GM12864 (cell line): ENCODE data around the gene POLR2J3.
"Not testable (repeated sequence)": the region's sequence is repeated elsewhere in the genome, so short reads cannot be mapped to it uniquely, and the experiment has no call there.

ENCODE experiments used
- DNase-seq: peaks from one replicate; pipeline ENCODE4 v3.0.0-alpha.2; 2011; ENCODE audit warnings: low read depth
- H3K4me3 ChIP-seq: 2 replicates; pipeline ENCODE4 v1.5.1; 2011; ENCODE audit warnings: mild to moderate bottlenecking, low read depth, low read length, control low read depth
- TF ChIP-seq, protein P1 (sequence below): IDR thresholded peaks from 2 replicates; pipeline ENCODE4 v1.5.1; 2011; ENCODE audit warnings: low read depth, mild to moderate bottlenecking, moderate library complexity, low read length, control low read depth, inconsistent platforms; ENCODE audit errors: missing control alignments

Gene POLR2J3

DNA sequence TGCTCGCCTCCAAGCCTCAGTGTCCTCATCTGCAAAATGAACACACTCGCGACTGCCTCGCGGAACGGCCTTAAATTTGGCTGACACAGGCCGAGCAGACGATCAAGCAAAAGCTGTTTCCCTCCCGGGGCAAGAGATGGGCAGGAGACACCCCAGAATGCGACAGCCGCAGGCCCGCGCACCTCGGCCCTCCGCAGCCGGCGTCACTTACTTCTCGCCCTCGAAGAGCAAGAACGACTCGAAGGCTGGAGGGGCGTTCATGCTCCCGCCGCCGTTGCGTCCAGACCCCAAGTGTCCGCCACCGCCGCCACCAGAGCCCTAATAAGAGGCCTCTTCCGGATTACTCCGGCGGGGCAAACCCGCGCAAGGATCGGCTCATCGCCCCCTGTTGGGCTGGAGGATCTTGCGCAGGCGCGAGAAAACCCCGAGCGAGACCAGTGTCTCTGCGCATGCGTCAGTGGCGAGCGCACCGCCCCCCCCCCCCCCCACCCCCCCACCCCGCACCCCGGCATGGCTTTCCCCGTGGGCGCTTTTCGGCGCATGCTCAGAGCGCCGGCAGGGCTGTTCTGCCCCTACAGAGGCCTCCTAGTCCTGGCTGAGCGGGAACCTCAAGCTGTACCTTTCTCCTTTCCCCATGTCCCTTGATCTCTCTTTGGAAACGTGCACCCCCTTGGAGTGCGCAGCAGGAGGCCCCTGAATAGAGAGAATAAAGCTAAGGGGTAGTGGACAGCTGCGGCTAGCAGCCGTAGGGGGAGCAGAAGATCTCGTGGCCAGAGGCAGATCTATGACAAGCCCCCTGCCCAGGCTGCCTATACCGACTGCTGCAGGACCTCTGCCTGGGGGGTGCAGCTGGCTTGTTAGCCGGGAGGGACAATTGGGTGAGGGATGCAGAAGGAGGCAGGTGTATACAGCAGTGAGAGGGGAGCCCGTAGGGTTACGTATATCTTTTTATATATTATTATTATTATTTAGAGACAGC is at the start of gene POLR2J3:
Gene POLR2J3, minus strand, starts transcription at position 323 of the 979 bp plus-strand sequence. Its CDS starts 62 bp downstream, at position 261.
- TF ChIP-seq, protein P1, sequence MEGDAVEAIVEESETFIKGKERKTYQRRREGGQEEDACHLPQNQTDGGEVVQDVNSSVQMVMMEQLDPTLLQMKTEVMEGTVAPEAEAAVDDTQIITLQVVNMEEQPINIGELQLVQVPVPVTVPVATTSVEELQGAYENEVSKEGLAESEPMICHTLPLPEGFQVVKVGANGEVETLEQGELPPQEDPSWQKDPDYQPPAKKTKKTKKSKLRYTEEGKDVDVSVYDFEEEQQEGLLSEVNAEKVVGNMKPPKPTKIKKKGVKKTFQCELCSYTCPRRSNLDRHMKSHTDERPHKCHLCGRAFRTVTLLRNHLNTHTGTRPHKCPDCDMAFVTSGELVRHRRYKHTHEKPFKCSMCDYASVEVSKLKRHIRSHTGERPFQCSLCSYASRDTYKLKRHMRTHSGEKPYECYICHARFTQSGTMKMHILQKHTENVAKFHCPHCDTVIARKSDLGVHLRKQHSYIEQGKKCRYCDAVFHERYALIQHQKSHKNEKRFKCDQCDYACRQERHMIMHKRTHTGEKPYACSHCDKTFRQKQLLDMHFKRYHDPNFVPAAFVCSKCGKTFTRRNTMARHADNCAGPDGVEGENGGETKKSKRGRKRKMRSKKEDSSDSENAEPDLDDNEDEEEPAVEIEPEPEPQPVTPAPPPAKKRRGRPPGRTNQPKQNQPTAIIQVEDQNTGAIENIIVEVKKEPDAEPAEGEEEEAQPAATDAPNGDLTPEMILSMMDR, result peak; percentile 60
- DNase-seq, result not testable (repeated sequence)

DNA sequence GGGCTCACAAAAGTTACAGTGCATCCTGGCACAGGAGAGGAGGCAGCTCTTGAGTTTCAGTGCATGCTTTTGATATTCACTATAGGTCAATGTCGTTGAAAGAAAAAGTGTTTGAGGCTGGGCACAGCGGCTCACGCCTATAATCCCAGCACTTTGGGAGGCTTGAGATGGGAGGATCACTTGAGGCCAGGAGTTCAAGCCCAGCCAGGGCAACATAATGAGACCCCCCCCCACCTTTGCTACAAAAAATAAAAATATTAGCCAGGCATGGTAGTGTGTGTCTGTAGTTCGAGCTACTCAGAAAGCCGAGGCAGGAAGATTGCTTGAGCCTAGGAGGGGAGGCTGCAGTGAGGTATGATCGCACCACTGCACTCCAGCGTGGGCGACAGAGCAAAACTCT is 45.7 kb upstream of the POLR2J3 start:
- DNase-seq, H3K4me3 ChIP-seq: not testable (repeated sequence)

More for the DNA sequence above, at the start of gene POLR2J3:
- H3K4me3 ChIP-seq, result peak within 1 kb of the TSS; percentile 64

DNA sequence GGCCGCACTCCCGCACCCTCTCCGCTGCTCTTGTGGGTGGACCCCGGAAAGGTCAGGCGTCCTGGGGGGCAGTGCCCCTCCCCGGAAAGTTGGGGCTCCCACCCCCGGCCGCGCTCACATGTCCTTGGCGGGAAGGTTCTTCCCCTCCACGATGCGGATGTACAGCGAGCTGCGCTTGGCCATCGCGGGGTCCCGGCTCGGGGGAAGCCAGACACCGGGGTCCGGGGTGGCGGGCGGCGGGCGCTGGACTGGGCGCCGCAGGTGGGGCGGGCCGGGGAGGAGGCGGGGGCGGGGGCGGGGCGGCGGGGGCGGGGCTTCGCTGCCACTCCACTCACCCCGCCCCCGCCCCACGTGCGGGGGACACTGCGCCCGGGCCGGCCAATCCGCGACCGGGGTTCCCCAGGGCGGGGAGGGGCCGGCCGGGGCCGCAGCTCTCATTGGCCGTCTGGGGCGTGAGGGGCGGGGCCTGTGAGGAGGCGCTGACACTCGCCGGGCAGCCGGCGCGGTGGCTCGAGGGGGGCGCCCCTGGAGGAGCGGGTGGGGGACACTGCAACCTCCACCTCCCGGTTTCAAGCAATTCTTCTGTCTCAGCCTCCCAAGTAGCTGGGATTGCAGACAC is 44.2 kb upstream of the POLR2J3 start, which contains the start of gene RASA4:
Gene RASA4, minus strand, starts transcription at position 250 of the 619 bp plus-strand sequence. Its CDS starts 67 bp downstream, at position 183.
- H3K4me3 ChIP-seq, result peak within 1 kb of the TSS; percentile 59
- not testable (repeated sequence) for DNase-seq

DNA sequence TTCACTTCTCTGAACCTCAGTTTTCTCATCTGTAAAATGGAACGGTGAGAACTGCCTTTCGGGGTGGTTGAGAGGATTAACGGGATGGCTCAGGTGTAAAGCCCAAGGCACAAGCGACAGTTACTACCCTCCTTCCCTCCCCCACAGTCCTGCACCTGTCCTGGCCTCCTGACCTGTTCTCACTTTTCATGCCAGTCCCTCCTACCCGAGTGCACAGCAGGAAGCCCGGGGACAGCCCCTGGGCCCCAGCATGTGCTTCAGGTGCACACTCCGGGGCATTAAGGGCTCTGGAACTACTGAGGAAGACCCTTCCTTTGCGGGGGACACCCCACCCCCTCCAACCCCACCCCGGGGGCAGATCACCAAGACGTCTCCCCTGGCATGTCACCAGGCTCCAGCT is 43.5 kb upstream of the POLR2J3 start:
- not testable (repeated sequence) for DNase-seq, H3K4me3 ChIP-seq

DNA sequence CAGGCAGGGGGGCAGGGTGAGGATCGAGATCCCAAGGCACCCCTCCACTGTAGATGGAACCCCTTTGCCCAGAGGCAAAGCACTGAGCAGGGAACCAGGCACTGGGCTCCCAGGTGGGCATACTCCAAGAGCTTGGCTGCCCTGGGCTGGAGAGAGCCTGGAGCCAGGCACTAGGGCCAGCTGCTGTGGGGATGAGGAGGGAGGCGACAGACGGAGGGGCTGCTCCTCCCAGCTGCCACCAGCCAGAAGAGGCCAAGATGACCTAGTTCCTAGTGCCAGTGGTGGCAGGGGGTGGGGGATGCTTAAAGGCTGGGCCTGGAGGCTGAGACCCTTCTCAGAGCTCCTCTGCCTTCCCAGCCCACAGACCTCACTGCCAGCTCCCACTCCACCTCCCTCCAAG is 42.5 kb upstream of the POLR2J3 start:
- not testable (repeated sequence) for H3K4me3 ChIP-seq, DNase-seq

DNA sequence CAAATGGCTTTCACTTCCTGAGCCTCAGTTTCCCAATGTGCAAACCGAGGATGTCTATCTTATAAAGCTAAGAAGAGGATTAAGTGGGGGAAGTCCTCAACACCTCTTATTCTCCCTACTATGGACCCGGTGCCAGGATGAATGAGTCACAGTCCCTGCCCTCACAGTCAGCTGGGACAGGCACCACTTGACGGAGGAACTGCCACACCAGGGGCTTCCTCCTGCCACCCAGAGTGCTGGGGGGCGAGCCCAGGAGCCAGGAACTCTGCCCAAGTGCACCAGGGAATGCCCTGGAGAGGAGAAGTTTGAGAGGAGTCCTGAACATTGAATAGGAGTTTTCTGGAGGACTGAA is 41.9 kb upstream of the POLR2J3 start:
- not testable (repeated sequence) for H3K4me3 ChIP-seq, DNase-seq

DNA sequence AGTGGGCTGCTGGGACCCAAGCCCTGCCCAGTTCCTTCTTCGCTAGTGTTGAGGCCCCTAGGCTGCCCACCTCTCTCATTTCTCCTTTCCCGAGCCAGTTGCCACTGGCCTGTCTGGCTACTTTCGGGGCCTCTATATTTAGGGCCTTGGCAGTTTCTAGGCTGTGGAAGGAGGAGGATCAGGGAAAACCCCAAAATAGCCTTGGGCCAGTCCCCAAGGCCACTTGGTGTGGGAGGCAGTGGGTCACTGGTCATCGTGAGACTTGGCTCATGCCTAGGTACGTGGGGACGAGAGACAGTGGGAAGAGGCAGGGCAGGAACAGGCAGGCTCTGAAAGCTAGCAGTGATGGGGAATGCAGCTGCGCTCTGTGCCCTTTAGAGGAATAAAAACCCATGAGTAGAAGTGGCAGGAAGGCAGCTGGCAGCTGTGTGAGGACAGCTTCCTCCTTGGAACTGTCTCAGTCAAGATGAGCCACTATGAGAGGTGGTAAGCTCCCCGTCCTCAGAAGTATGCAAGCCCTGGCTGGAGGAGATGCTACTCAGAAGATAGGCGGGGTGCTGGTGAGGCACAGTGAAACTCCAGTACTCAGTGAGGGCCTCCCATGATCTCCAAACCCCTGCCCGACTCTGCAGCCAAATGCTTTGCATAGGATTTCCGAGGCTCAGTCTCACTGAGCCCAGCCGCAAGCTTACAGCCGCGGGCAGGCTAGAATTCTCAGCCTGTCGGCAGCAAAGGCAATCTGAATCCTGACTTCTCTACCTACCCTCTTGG is 41.4 kb upstream of the POLR2J3 start:
- H3K4me3 ChIP-seq, DNase-seq: not testable (repeated sequence)

DNA sequence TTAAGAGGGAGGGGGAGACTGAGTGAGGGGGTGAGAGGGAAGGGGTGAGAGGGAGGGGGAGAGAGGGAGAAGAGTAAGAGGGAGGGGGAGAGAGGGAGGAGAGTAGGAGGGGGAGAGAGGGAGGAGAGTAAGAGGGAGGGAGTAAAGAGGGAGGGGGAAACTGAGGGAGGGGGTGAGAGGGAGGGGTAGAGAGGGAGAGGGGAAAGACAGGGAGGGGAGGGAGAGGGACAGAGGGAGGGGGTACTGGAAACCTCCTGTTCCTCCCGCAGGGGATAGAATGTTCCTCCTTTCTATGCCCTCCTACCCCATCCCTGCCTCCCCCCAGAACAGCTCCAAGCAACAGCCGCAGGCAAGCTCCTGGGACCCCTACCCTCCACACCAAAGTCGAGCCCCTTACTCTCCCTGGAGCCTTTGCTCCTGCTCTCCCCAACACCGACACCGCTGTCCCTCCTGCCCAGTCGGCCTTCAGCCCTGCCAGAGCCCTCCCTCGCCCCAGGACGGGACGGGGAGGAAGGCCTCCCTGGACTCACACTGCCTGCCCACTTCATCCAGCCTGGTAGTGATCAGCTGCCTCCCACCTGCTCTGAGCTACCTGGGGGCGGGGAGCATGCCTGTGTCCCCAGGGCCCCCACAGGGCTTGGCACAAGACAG is 39.4 kb upstream of the POLR2J3 start:
- not testable (repeated sequence) for DNase-seq
- H3K4me3 ChIP-seq, result peak overlapping the region; percentile 27

DNA sequence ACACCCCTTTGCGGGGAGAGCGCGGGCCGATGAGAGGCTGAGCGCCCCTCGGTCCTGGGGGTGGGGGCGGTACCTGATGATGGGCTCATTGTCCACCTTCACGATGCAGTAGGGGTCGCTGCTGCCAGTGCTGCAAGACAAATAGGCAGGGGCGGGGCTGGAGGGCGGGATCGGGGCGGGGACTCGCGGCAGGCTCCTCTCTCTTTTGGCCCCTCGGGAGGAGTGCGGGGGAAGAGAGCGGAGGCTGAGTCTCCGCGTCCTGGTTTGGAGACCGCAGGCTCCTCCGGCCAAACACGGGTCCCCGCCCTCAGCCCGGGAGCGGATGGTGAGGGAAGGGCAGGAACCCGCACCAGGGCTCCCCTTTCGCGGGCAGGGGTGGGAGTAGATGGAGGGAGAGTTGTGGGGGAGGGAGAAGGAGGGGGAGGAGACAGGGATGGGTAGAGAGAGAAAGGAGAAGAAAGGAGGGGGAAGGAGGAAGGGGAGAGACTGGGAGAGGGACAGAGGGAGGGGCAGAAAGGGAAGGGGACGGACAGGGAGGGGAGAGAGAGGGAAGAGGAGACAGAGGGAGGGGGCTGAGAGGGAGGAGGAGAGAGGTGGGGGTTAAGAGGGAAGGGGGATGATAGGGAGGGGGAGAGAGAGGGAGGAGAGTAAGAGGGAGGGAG is 38.8 kb upstream of the POLR2J3 start:
- DNase-seq, H3K4me3 ChIP-seq: not testable (repeated sequence)

DNA sequence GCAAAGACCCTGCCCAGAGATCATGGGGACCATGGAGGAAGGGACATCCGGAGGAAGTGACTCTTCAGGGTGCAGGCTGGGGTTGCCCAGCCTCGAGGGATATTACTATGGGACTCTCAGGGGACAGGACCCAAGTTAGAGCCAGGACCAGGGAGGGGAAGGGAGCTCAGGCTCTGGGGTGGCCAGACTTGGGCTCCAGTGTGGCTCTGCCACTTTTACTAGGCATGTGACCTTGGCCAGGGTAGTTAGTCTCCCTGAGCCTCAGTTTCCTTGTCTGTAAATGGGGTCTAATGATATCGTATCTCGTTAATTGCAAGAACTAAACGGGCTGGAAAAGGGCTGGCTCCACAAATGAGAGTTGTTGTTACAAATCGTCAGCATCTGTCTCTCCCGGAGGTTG is 38.1 kb upstream of the POLR2J3 start:
- H3K4me3 ChIP-seq, DNase-seq: not testable (repeated sequence)

DNA sequence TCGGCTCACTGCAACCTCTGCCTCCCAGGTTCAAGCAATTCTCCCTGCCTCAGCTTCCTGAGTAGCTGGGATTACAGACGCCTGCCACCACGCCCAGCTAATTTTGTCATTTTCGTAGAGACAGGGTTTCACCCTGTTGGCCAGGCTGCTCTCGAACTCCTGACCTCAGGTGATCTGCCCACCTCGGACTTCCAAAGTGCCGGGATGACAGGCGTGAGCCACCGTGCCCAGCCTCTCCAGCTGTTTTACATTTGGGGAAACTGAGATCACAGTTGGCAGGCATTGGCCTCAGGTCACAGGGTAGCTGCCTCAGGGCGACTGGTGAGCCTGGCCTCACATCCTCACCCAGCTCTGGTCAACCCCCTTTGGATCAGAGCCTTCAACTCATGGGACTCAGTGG is 37.4 kb upstream of the POLR2J3 start:
- H3K4me3 ChIP-seq, DNase-seq: not testable (repeated sequence)

DNA sequence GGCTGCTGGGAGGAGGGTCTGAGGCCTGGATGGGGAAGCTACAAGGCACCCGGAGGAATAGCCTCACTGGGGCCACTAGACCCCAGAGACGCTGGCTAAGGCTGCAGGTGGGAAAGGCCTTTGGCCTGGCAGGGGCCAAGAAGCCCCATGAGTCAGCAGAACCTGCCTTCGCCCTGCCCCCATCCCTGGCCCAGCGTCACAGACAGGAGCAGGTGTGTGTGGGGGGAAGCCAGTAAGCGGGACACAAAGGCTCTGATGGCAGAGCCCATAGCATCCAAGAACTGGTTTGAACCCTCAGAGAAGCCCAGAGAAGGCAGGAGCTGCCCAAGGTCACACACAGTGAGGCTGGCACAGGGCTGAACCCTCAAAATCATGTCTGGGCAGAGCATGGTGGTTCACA is 34.5 kb upstream of the POLR2J3 start:
- not testable (repeated sequence) for DNase-seq, H3K4me3 ChIP-seq

DNA sequence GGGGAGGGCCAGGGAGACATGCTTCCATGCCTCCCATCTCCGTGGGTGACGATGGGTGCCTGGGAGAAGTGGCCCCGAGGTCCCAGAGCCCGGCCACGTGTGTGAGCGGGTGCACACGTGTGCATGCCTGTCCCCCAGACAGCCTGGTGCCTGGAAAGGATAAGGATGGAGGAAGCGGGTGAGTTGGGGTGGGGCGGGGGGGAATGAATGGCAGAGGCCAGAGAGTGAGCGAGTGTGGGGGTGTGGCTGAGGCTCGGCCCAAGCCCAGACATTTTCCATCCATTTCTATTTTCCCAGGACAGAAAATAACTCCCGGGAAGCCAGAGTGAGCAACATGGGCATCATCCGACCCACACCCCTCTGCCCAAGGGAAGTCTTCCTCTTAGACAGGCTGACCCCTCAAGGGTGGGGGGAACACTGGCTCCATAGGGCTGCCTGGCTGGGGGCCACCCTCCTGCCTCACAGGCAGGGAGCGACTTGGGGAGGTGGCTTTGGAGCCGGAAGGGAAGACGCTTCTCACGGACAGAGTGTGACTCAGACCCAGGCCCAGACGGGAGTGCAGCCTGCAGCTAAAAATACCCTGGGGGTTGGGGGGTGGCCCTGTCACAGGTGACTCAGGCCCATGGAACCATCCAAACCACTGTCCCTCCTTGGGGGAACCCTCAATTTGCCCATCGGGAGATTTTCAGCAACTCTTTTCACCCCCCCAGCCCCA is 32.2 kb upstream of the POLR2J3 start:
- DNase-seq, H3K4me3 ChIP-seq: not testable (repeated sequence)

DNA sequence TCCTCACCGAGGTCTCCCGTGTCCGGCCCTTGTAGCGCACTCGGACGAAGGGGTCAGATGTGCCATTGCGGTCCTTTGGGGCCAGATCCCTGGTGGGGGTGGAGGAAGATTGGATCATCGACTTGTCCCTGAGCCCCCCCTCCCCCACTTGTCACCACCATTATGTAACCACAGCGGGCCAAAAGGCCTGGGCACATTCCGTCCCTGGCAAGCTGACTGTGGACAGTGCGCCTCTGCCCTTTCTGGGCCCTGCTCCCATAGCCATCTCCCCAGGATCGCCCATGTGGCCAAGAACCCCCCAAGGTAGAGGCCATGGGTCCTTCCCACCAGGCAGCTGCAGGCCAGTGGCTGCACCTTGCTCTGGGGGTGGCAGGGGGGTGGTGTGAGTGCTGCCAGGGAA is 29.9 kb upstream of the POLR2J3 start:
- not testable (repeated sequence) for DNase-seq, H3K4me3 ChIP-seq

DNA sequence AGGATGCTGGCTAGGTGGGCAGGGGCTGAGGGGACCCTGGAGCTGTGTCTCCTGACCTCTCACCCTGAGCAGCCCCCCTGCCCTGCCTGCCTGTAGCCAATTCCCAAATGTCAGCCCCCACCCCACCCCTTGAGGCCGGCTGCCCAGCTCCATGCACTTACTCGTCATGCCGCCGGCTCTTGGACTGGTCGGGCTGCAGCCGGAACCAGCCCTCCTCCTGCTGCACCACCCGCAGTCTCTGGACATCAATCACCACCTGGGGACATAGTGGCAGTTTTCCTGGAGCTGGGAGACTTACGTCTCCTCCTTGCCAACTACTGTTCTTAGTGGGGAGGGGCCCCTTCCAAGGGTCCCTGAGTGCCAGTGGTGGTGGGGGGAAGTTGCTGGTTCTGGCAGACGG is 27.3 kb upstream of the POLR2J3 start:
- H3K4me3 ChIP-seq, DNase-seq: not testable (repeated sequence)

DNA sequence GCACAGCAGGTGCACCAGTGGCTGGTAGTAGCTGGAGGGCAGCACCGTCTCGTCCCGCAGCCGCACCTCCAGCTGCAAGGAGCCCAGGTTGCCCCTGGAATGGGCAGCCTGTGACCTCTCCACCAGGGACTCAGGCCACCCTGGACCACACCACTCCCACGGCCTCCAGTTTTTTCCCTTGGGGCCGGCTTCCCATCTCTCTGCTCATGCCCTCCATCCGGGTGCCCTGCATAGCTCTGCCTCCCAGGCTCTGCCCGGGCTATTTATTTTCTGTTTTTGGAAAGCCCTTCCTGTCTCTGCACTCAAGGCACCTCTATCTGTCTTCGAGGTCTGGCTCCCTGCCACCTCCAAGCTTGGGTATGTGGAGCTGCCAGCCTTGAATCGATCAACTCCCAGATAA is 23.7 kb upstream of the POLR2J3 start:
- not testable (repeated sequence) for DNase-seq, H3K4me3 ChIP-seq
